Pancreas (tissue), 10 donors: Measurements from ENCODE around the gene CAPN10. TPM values are rescaled to one million over a fixed set of nuclear protein-coding genes. Genes with fewer than 3 reads are reported as not detected.
A peak's percentile ranks its signal among the peaks of the same experiment; 100 is the strongest.

Experiments
- ATAC-seq, 4 donors: fragments of 200-7000 bp; cut with Tn5 transposase; one replicate each; pipeline versions ENCODE4 v1.8.0 to v1.9.1; 2020; ENCODE audit warnings: mild to moderate bottlenecking in 4 of 4, moderate library complexity in 4 of 4
- DNase-seq, 6 donors: peaks; one replicate each; pipeline ENCODE4 v3.0.0-alpha.2; 2020
- FAIRE-seq: peaks from 2 replicates; lab custom pipeline; 2012; peaks lifted over from hg19 to GRCh38; lab: Jason Lieb, UNC
- H3K27ac ChIP-seq, 4 donors: fragments of 200-600 bp; sonication (generic); 1 replicate in 3 of 4; 2 replicates in 1 of 4; pipeline versions ENCODE4 v1.5.0 to v1.8.0; 2020
- H3K27me3 ChIP-seq, 4 donors: fragments of 200-600 bp; one replicate each; pipeline ENCODE4 v1.8.0; 2021
- H3K36me3 ChIP-seq, 3 donors: fragments of 200-600 bp; sonication (generic) in 1 of 3; one replicate each; pipeline versions ENCODE4 v1.5.0 to v1.8.0; 2020 to 2021
- H3K4me1 ChIP-seq, 3 donors: fragments of 200-600 bp; one replicate each; pipeline ENCODE4 v1.8.0; 2021
- H3K4me3 ChIP-seq, 4 donors: fragments of 200-600 bp; sonication (generic) in 2 of 4; one replicate each; pipeline versions ENCODE4 v1.5.0 to v1.8.0; 2020 to 2021
- H3K9me3 ChIP-seq, 4 donors: fragments of 200-600 bp; one replicate each; pipeline ENCODE4 v1.8.0; 2021
- WGBS, 2 donors: extraction: QIAGEN DNeasy Blood & Tissue Kit; methylation state at CpG; one replicate each; pipeline ENCODE4 v1.1.7; 2013; 5-methylcytosine and 5-hydroxymethylcytosine counted together
- intact Hi-C, 3 donors: fragments of 100-400 bp; cut with DNase I; formaldehyde crosslinking; loops; one replicate each; pipeline versions ENCODE4 v1.11.1 to v1.14.2; 2022
- polyA plus RNA-seq, 2 donors: library from polyadenylated mRNA; stranded (reverse); fragments of 200-250 nt; gene quantifications; one replicate each; pipeline ENCODE4 v1.2.3, GENCODE V29; 2013
- total RNA-seq, 6 donors: library from RNA; stranded (reverse); fragmentation: NEBNext Ultra II Directional in 4 of 6; extraction: Animal tissue kit (Norgen Biotek cat#: 25700) in 4 of 6; gene quantifications; one replicate each; pipeline versions ENCODE4 v1.2.1 to v1.2.4, GENCODE V29; 2021 to 2023
- TF ChIP-seq, protein P1 (sequence below), 4 donors: fragments of 200-600 bp; sonication (generic) in 3 of 4; IDR thresholded peaks; one replicate each; pipeline versions ENCODE4 v1.5.0 to v1.8.0; 2021; ENCODE audit warnings: antibody characterized with exemption in 4 of 4
- donor health status: healthy with polysubstance abuse.
- donor health status: DM: no; HTN: no; CAD: no; lungs with moderate emphysema.
- donor health status: DM: no; HTN: no; CAD: no.
- donor health status: control.
- donor health status: control.
- donor health status: Bipolar disorder and iron deficiency.
- donor health status: DM: yes; HTN: yes; CAD: no.
- donor health status: DM: no; HTN: no; CAD: no.
- donor health status: DM: no; HTN: no; CAD: no.
- donor health status: DM: yes; HTN: yes; CAD: no.

Gene CAPN10
- total and polyA plus RNA-seq, 8 donors = 8.6 to 49.3 (median 12.7) TPM

DNA sequence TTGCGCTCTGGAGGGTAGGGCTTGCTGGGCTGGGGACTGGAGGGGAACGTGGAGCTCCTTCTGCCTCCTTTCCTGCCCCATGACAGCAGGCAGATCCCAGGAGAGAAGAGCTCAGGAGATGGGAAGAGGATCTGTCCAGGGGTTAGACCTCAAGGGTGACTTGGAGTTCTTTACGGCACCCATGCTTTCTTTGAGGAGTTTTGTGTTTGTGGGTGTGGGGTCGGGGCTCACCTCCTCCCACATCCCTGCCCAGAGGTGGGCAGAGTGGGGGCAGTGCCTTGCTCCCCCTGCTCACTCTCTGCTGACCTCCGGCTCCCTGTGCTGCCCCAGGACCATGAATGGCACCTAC, 43.1 kb downstream of the CAPN10 start:
- no peak for FAIRE-seq
- Histone ChIP-seq H3K36me3 (no peaks in the 10 kb centered on the region), H3K9me3 (no peaks in the 10 kb centered on the region), H3K27ac (no peak overlapping the region), H3K4me3 (no peak overlapping the region), H3K4me1 (no peaks in the 10 kb centered on the region), H3K27me3 (no peaks in the 10 kb centered on the region)
- WGBS, 2 donors = 73 to 74% methylated on average over 5 of the region's 5 CpGs
- DNase-seq = no peak
- no peak for ATAC-seq
- intact Hi-C loops = no loop called here
- TF ChIP-seq, protein P1, sequence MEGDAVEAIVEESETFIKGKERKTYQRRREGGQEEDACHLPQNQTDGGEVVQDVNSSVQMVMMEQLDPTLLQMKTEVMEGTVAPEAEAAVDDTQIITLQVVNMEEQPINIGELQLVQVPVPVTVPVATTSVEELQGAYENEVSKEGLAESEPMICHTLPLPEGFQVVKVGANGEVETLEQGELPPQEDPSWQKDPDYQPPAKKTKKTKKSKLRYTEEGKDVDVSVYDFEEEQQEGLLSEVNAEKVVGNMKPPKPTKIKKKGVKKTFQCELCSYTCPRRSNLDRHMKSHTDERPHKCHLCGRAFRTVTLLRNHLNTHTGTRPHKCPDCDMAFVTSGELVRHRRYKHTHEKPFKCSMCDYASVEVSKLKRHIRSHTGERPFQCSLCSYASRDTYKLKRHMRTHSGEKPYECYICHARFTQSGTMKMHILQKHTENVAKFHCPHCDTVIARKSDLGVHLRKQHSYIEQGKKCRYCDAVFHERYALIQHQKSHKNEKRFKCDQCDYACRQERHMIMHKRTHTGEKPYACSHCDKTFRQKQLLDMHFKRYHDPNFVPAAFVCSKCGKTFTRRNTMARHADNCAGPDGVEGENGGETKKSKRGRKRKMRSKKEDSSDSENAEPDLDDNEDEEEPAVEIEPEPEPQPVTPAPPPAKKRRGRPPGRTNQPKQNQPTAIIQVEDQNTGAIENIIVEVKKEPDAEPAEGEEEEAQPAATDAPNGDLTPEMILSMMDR (IDR thresholded peaks at IDR 0.05) = no peak

DNA sequence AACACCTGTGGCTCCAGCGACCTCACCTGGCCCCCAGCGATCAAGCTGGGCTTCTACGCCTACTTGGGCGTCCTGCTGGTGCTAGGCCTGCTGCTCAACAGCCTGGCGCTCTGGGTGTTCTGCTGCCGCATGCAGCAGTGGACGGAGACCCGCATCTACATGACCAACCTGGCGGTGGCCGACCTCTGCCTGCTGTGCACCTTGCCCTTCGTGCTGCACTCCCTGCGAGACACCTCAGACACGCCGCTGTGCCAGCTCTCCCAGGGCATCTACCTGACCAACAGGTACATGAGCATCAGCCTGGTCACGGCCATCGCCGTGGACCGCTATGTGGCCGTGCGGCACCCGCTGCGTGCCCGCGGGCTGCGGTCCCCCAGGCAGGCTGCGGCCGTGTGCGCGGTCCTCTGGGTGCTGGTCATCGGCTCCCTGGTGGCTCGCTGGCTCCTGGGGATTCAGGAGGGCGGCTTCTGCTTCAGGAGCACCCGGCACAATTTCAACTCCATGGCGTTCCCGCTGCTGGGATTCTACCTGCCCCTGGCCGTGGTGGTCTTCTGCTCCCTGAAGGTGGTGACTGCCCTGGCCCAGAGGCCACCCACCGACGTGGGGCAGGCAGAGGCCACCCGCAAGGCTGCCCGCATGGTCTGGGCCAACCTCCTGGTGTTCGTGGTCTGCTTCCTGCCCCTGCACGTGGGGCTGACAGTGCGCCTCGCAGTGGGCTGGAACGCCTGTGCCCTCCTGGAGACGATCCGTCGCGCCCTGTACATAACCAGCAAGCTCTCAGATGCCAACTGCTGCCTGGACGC, 43.6 kb downstream of the CAPN10 start:
- WGBS, 2 donors = 84 to 87% methylated on average over 50 of the region's 50 CpGs
- Histone ChIP-seq H3K4me3 (no peak overlapping the region), H3K27me3 (no peaks in the 10 kb centered on the region), H3K4me1 (no peaks in the 10 kb centered on the region), H3K36me3 (no peaks in the 10 kb centered on the region), H3K9me3 (no peaks in the 10 kb centered on the region), H3K27ac (no peak overlapping the region)
- intact Hi-C loops = no loop called here
- FAIRE-seq = no peak
- TF ChIP-seq, protein P1 (IDR thresholded peaks at IDR 0.05) = no peak
- DNase-seq = peak in 3 of 6 donors; percentile 15 to 65 (median 57)
- no peak for ATAC-seq

DNA sequence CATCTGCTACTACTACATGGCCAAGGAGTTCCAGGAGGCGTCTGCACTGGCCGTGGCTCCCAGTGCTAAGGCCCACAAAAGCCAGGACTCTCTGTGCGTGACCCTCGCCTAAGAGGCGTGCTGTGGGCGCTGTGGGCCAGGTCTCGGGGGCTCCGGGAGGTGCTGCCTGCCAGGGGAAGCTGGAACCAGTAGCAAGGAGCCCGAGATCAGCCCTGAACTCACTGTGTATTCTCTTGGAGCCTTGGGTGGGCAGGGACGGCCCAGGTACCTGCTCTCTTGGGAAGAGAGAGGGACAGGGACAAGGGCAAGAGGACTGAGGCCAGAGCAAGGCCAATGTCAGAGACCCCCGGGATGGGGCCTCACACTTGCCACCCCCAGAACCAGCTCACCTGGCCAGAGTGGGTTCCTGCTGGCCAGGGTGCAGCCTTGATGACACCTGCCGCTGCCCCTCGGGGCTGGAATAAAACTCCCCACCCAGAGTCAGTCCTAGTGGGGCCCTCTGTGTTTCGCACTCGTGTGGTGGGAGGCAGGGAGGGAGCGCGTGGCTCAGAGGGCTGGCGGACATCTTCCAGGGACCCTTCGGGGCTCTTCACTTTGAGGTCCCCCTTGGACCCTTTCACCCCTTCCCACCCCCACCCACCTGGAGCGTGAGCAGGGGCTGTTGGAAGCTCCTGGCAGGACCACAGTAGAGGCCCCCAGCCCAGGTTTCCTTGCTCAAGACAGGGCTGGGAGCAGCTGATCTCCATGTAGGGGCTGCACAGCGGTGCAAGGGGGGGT, 44.4 kb downstream of the CAPN10 start:
- Histone ChIP-seq H3K4me3 (no peak overlapping the region), H3K4me1 (no peaks in the 10 kb centered on the region), H3K36me3 (no peaks in the 10 kb centered on the region), H3K9me3 (no peaks in the 10 kb centered on the region), H3K27me3 (no peaks in the 10 kb centered on the region), H3K27ac (no peak overlapping the region)
- WGBS, 2 donors = 81 to 85% methylated on average over 21 of the region's 21 CpGs
- peak in 1 of 6 donors; percentile 37 for DNase-seq
- no peak for FAIRE-seq
- no peak for ATAC-seq
- intact Hi-C loops = no loop called here
- TF ChIP-seq, protein P1 (IDR thresholded peaks at IDR 0.05) = no peak

DNA sequence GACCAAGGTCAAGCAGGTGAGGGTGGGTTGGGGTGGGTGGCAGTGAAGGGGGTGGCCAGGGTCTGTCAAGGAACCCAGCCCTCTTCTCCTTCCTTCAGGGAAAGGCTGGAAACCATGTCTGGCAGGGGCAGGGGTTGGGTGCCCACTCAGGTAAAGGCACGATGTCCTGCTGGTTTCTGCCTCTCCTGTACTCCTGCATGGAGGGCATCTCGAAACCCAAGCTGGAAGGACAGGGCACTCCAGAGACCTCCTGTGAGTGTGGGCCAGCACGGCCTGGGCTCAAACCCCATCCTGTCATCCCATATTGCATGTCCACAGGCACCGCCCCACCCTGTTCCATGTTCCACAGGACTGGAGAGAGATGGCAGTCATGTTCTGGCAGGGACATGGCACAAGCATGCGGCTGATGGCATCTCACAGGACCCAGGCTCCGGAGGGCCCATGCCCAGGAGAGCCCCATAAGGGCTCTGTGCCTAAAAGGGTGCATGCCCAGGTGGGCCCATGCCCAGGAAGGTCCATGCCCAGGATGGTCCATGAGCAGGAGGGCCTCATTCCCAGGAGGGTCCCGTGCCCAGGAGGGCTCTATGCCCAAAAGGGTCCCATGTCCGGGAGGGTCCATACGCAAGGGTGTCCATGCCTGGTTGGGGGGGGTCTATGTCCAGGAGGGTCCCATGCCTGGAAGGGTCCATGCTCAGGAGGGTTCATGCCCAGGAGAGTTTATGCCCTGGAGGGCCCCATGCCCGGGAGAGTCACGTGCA, 45.2 kb downstream of the CAPN10 start:
- intact Hi-C loops = no loop called here
- FAIRE-seq (no peak), DNase-seq (peak in 1 of 6 donors; percentile 51), ATAC-seq (no peak)
- Histone ChIP-seq H3K27ac (no peak overlapping the region), H3K27me3 (no peaks in the 10 kb centered on the region), H3K4me3 (no peak overlapping the region), H3K9me3 (no peaks in the 10 kb centered on the region), H3K4me1 (no peaks in the 10 kb centered on the region), H3K36me3 (no peaks in the 10 kb centered on the region)
- TF ChIP-seq, protein P1 (IDR thresholded peaks at IDR 0.05) = no peak
- WGBS, 2 donors = 75 to 92% methylated on average over 11 of the region's 11 CpGs
